OCI-LY1 (cell line): Measurements from ENCODE around the gene SP110.

Source experiments
- CTCF ChIP-seq: fragments of 200-600 bp; sonication (generic), shearing (Covaris generic); IDR thresholded peaks from 2 replicates; pipeline ENCODE4 v1.5.1; 2017; ENCODE audit warnings: mild to moderate bottlenecking, antibody characterized with exemption, low read length, moderate library complexity, mixed read lengths
- EZH2 ChIP-seq: fragments of 200-600 bp; sonication (generic), shearing (Covaris generic); IDR thresholded peaks from 2 replicates; pipeline ENCODE4 v1.8.0; 2017; ENCODE audit warnings: borderline replicate concordance, mixed run types, mild to moderate bottlenecking, antibody characterized with exemption, low read length, moderate library complexity, mixed read lengths

DNA sequence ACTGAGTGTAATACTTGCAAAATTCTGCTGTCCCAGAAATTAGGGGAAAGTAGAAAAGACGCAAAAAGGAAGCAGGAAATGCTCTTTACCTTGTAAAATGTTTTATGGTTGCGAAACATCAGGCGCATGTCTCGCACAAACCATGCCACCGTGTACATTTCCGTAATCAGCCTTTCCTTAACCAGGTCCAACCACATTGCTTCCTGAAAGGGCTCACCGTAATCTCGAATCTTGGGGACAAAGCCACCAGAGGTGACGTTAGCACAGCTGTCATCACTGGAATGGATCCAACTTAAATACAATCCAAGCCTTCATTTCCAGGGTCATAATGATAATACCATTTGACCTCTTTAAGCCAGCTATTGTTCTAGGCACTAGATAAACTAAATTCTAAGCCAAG lies 49.3 kb downstream of the SP110 start:
- TF ChIP-seq CTCF, result no peak
- no peak for TF ChIP-seq EZH2
